GM12875 (cell line): ENCODE measurements around the gene KCNMA1.

ENCODE experiments used
- H3K4me3 ChIP-seq: one replicate; pipeline ENCODE4 v1.5.1; 2011; ENCODE audit warnings: low read depth, low read length, control low read depth
- TF ChIP-seq, protein P1 (sequence below): IDR thresholded peaks from 2 replicates; pipeline ENCODE4 v1.5.1; 2011; ENCODE audit warnings: low read depth, mild to moderate bottlenecking, control low read depth, inconsistent platforms, low read length, moderate library complexity, borderline replicate concordance; ENCODE audit not compliant: insufficient read depth

KCNMA1 gene

GRCh38 chr10:77420947-77421523, 216.6 kb downstream of the KCNMA1 start:
- TF ChIP-seq, protein P1, sequence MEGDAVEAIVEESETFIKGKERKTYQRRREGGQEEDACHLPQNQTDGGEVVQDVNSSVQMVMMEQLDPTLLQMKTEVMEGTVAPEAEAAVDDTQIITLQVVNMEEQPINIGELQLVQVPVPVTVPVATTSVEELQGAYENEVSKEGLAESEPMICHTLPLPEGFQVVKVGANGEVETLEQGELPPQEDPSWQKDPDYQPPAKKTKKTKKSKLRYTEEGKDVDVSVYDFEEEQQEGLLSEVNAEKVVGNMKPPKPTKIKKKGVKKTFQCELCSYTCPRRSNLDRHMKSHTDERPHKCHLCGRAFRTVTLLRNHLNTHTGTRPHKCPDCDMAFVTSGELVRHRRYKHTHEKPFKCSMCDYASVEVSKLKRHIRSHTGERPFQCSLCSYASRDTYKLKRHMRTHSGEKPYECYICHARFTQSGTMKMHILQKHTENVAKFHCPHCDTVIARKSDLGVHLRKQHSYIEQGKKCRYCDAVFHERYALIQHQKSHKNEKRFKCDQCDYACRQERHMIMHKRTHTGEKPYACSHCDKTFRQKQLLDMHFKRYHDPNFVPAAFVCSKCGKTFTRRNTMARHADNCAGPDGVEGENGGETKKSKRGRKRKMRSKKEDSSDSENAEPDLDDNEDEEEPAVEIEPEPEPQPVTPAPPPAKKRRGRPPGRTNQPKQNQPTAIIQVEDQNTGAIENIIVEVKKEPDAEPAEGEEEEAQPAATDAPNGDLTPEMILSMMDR: no peak

GRCh38 chr10:77419979-77420378, 217.6 kb downstream of the KCNMA1 start:
- TF ChIP-seq, protein P1: no peak

More at GRCh38 chr10:77420947-77421523, 216.6 kb downstream of the KCNMA1 start:
- H3K4me3 ChIP-seq: no peak overlapping the region

GRCh38 chr10:77419056-77419455, 218.6 kb downstream of the KCNMA1 start:
- TF ChIP-seq, protein P1: no peak
- H3K4me3 ChIP-seq: no peak overlapping the region

More at GRCh38 chr10:77419979-77420378, 217.6 kb downstream of the KCNMA1 start:
- H3K4me3 ChIP-seq: no peak overlapping the region

GRCh38 chr10:77417806-77418640, 219.6 kb downstream of the KCNMA1 start:
- TF ChIP-seq, protein P1: no peak

GRCh38 chr10:77417359-77417758, 220.2 kb downstream of the KCNMA1 start:
- H3K4me3 ChIP-seq: no peak overlapping the region
- TF ChIP-seq, protein P1: no peak

More at GRCh38 chr10:77417806-77418640, 219.6 kb downstream of the KCNMA1 start:
- H3K4me3 ChIP-seq: no peak overlapping the region

- no peak overlapping the region for H3K4me3 ChIP-seq
Observed at GRCh38 chr10:77416311-77417135, 221.1 kb downstream of the KCNMA1 start.

More at GRCh38 chr10:77416311-77417135, 221.1 kb downstream of the KCNMA1 start:
- TF ChIP-seq, protein P1: no peak
